Heart right ventricle (tissue), 16 donors: ENCODE measurements around the gene CNOT8. TPM values are rescaled to one million over a fixed set of nuclear protein-coding genes. Genes with fewer than 3 reads are reported as not detected.
"Not testable (repeated sequence)": the region's sequence is repeated elsewhere in the genome, so short reads cannot be mapped to it uniquely, and the experiment has no call there.

ENCODE experiments used
- ATAC-seq, 8 donors: fragments of 200-7000 bp; cut with Tn5 transposase; one replicate each; pipeline ENCODE4 v1.9.1; 2020; ENCODE audit warnings: mild to moderate bottlenecking in 8 of 8, moderate library complexity in 8 of 8, moderate number of reproducible peaks in 1 of 8
- DNase-seq, 2 donors: peaks; one replicate each; pipeline ENCODE4 v3.0.0-alpha.2; 2020
- H3K27ac ChIP-seq, 10 donors: fragments of 200-600 bp; sonication (generic) in 2 of 10; one replicate each; pipeline versions ENCODE4 v1.5.0 to v1.8.0; 2020 to 2022; ENCODE audit warnings: mild to moderate bottlenecking in 3 of 10
- H3K27me3 ChIP-seq, 7 donors: fragments of 200-600 bp; one replicate each; pipeline ENCODE4 v1.8.0; 2021 to 2022; ENCODE audit warnings: mild to moderate bottlenecking in 2 of 7
- H3K36me3 ChIP-seq, 9 donors: fragments of 200-600 bp; sonication (generic) in 1 of 9; one replicate each; pipeline versions ENCODE4 v1.5.0 to v1.8.0; 2020 to 2022; ENCODE audit warnings: mild to moderate bottlenecking in 2 of 9
- H3K4me1 ChIP-seq, 9 donors: fragments of 200-600 bp; sonication (generic) in 1 of 9; one replicate each; pipeline versions ENCODE4 v1.5.0 to v1.8.0; 2020 to 2022; ENCODE audit warnings: mild to moderate bottlenecking in 4 of 9
- H3K4me3 ChIP-seq, 10 donors: fragments of 200-600 bp; sonication (generic) in 2 of 10; one replicate each; pipeline versions ENCODE4 v1.5.0 to v1.8.0; 2020 to 2022; ENCODE audit warnings: mild to moderate bottlenecking in 7 of 10, moderate library complexity in 2 of 10
- H3K9me3 ChIP-seq, 11 donors: fragments of 200-600 bp in 10 of 11; sonication (generic) in 2 of 11; one replicate each; pipeline versions ENCODE4 v1.5.0 to v1.8.0; 2013 to 2022; ENCODE audit warnings: mild to moderate bottlenecking in 2 of 11, control low read depth in 1 of 11, moderate library complexity in 1 of 11
- CTCF ChIP-seq, 9 donors: fragments of 200-600 bp; sonication (generic) in 2 of 9; IDR thresholded peaks; one replicate each; pipeline versions ENCODE4 v1.5.0 to v1.8.0; 2021 to 2022; ENCODE audit warnings: antibody characterized with exemption in 9 of 9, mild to moderate bottlenecking in 5 of 9, moderate library complexity in 1 of 9
- WGBS, 2 donors: extraction: QIAGEN DNeasy Blood & Tissue Kit; methylation state at CpG; one replicate each; pipeline ENCODE4 v1.1.7; 2013; ENCODE audit warnings: inconsistent platforms in 1 of 2; 5-methylcytosine and 5-hydroxymethylcytosine counted together
- intact Hi-C, 10 donors: fragments of 100-400 bp; cut with DNase I; formaldehyde crosslinking; loops; one replicate each; pipeline versions ENCODE4 v1.11.1 to v1.14.2; 2022
- polyA plus RNA-seq, 2 donors: library from polyadenylated mRNA; stranded (reverse); fragments of 200-250 nt; gene quantifications; one replicate each; pipeline ENCODE4 v1.2.3, GENCODE V29; 2013
- total RNA-seq, 10 donors: library from RNA; stranded (reverse); fragmentation: NEBNext Ultra II Directional in 3 of 10; extraction: Animal tissue kit (Norgen Biotek cat#: 25700) in 3 of 10; gene quantifications; one replicate each; pipeline versions ENCODE4 v1.2.1 to v1.2.4, GENCODE V29; 2021 to 2023
- donor health status: Arrhythmogenic right ventricular cardiomyopathy.
- donor health status: ischemic (EF 13 %, LVEDD 7.1; RV severe dilation, severe dysfunction).
- donor health status: healthy with polysubstance abuse.
- donor health status: DM: no; HTN: yes; CAD: no.
- donor health status: DM: no; HTN: no; CAD: no.
- donor health status: ischemic (EF 25% LVEDD 6.9; RV normal size, moderate dysfunction).
- donor health status: ischemic (EF 25% LVEDD 5.7; RV mildly dilated, moderate dysfunction).
- donor health status: healthy.
- donor health status: DM: yes; HTN: yes; CAD: no.
- donor health status: Ischemic cardiomyopathy.
- donor health status: ischemic (EF 35%, LVEDD 5.7; RV mildly dilated, moderate dysfunction).
- donor health status: nonischemic (EF 11% LVEDD 7.7; RV severe dilation, severe dysfunction).
- donor health status: DM: yes; HTN: yes; CAD: no.
- donor health status: PGD.
- donor health status: ischemic (EF 29% LVEDD 5.4; RV normal size, mild dysfunction).
- donor health status: nonischemic (EF 23%, LVEDD 6.1; RV moderate dilation, normal function).

Gene CNOT8
- total and polyA plus RNA-seq, 12 donors: 20.9 to 29.8 (median 22.1) TPM

- ATAC-seq (no peak), DNase-seq (no peak)
- Histone ChIP-seq H3K9me3 (no peaks in the 10 kb centered on the region), H3K4me1 (no peaks in the 10 kb centered on the region), H3K27me3 (no peaks in the 10 kb centered on the region), H3K36me3 (peaks cover 0 to 100% (median 59%) of the 10 kb centered on the region in 9 donors), H3K4me3 (no peak overlapping the region), H3K27ac (no peak overlapping the region)
- WGBS, 2 donors: 94 to 95% methylated on average over 2 of the region's 2 CpGs
- intact Hi-C loops: no loop called here
- TF ChIP-seq CTCF (IDR thresholded peaks at IDR 0.05): no peak
Measured at GRCh38 chr5:154901276-154901675, 42.8 kb downstream of the CNOT8 start.

GRCh38 chr5:154901913-154902312, 43.5 kb downstream of the CNOT8 start:
- 91 to 95% methylated on average over 6 of the region's 6 CpGs for WGBS, 2 donors
- no peak overlapping the region for H3K4me3 ChIP-seq
- TF ChIP-seq CTCF (IDR thresholded peaks at IDR 0.05): no peak
- H3K27me3 ChIP-seq: no peaks in the 10 kb centered on the region
- no peaks in the 10 kb centered on the region for H3K9me3 ChIP-seq
- no peak overlapping the region for H3K27ac ChIP-seq
- H3K36me3 ChIP-seq: peaks cover 0 to 100% (median 54%) of the 10 kb centered on the region in 9 donors
- H3K4me1 ChIP-seq: no peaks in the 10 kb centered on the region
- ATAC-seq (no peak), DNase-seq (no peak)
- intact Hi-C loops: no loop called here

GRCh38 chr5:154905601-154906000, 47.2 kb downstream of the CNOT8 start:
- H3K27ac ChIP-seq, DNase-seq, intact Hi-C loops, ATAC-seq, H3K4me1 ChIP-seq, H3K4me3 ChIP-seq, H3K27me3 ChIP-seq, H3K9me3 ChIP-seq: not testable (repeated sequence)
- 90 to 91% methylated on average over 7 of the region's 7 CpGs for WGBS, 2 donors
- H3K36me3 ChIP-seq: peaks cover 0 to 100% (median 57%) of the 10 kb centered on the region in 9 donors

GRCh38 chr5:154916874-154917273, 58.4 kb downstream of the CNOT8 start:
- Histone ChIP-seq H3K9me3 (no peaks in the 10 kb centered on the region), H3K4me1 (no peaks in the 10 kb centered on the region), H3K36me3 (peaks cover 0 to 100% (median 47%) of the 10 kb centered on the region in 9 donors), H3K27ac (no peak overlapping the region), H3K4me3 (no peak overlapping the region), H3K27me3 (no peaks in the 10 kb centered on the region)
- no peak for TF ChIP-seq CTCF (IDR thresholded peaks at IDR 0.05)
- intact Hi-C loops: loop anchor here in 2 of 10 donors (10.0 kb wide), 2 partner anchors 52 to 262 kb away; no protein-coding TSS in a partner anchor
- ATAC-seq (no peak), DNase-seq (no peak)
- 78% methylated on average over 3 of the region's 3 CpGs for WGBS, 2 donors

- H3K4me3 ChIP-seq: no peak overlapping the region
- no peak for DNase-seq
- intact Hi-C loops: loop anchor here in 2 of 10 donors (10.0 kb wide), 2 partner anchors 53 to 263 kb away; no protein-coding TSS in a partner anchor
- no peak for ATAC-seq
- no peaks in the 10 kb centered on the region for H3K4me1 ChIP-seq
- no peaks in the 10 kb centered on the region for H3K9me3 ChIP-seq
- H3K27me3 ChIP-seq: no peaks in the 10 kb centered on the region
- TF ChIP-seq CTCF (IDR thresholded peaks at IDR 0.05): no peak
- peaks cover 0 to 100% (median 44%) of the 10 kb centered on the region in 9 donors for H3K36me3 ChIP-seq
- WGBS, 2 donors: 85 to 87% methylated on average over 4 of the region's 4 CpGs
- H3K27ac ChIP-seq: no peak overlapping the region
Measured at GRCh38 chr5:154917757-154918156, 59.3 kb downstream of the CNOT8 start.
